ENCODE data around the gene AFAP1. TPM values are rescaled to one million over a fixed set of nuclear protein-coding genes. Genes with fewer than 3 reads are reported as not detected.

Gene AFAP1
- total RNA-seq, 1 experiment from 2014 or later, result 42.1 TPM

GRCh38 chr4:7710576-7711306 is 228.9 kb downstream of the AFAP1 start:
- Histone ChIP-seq H3K9me3 (ENCODE audit: low read length) (no peaks in the 10 kb centered on the region), H3K27me3 (ENCODE audit: low read length) (no peaks in the 10 kb centered on the region), H2AFZ (ENCODE audit: low read length) (no peak overlapping the region), H3K27ac (ENCODE audit: low read length) (no peak overlapping the region), H3K4me2 (ENCODE audit: low read length) (no peak overlapping the region), H3K9me2 (replicated peaks; ENCODE audit: low read length) (no peaks in the 10 kb centered on the region), H4K20me1 (ENCODE audit: low read length) (no peaks in the 10 kb centered on the region), H3K4me3 (ENCODE audit: low read length) (no peak overlapping the region), H3K79me2 (ENCODE audit: low read length) (no peaks in the 10 kb centered on the region), H3K36me3 (ENCODE audit: low read depth, low read length) (no peaks in the 10 kb centered on the region), H3K4me1 (ENCODE audit: insufficient read depth, low read length) (no peaks in the 10 kb centered on the region), H3F3A (ENCODE audit: low read length, unreplicated experiment) (no peaks in the 10 kb centered on the region), H3K9ac (ENCODE audit: low read length) (no peak overlapping the region)
- ChIA-PET CTCF (no interaction called here), POLR2A (ENCODE audit: unreplicated experiment) (no interaction called here)
- no peak for TF ChIP-seq EZH2 (IDR thresholded peaks at IDR 0.05; ENCODE audit: low read length, unreplicated experiment)
- TF ChIP-seq EZH2phosphoT487 (IDR thresholded peaks at IDR 0.05; ENCODE audit: borderline replicate concordance, low read length), result no peak
- no peak for TF ChIP-seq CTCF (conservative IDR thresholded peaks at IDR 0.05; ENCODE audit: low read depth, low read length)
- ATAC-seq, result no peak
- no TSS peak for BruUV-seq (replicated peaks)
- intact Hi-C loops (cut with micrococcal nuclease), result no loop called here
- no peak for DNase-seq

GRCh38 chr4:7710126-7710525 is 229.5 kb downstream of the AFAP1 start:
- DNase-seq (no peak), ATAC-seq (no peak)
- H3K9me3 ChIP-seq (ENCODE audit: low read length), result no peaks in the 10 kb centered on the region
- intact Hi-C loops (cut with micrococcal nuclease), result no loop called here
- POLR2A ChIA-PET (ENCODE audit: unreplicated experiment), result no interaction called here
- TF ChIP-seq EZH2 (IDR thresholded peaks at IDR 0.05; ENCODE audit: low read length, unreplicated experiment) (no peak), CTCF (conservative IDR thresholded peaks at IDR 0.05; ENCODE audit: low read depth, low read length) (no peak), EZH2phosphoT487 (IDR thresholded peaks at IDR 0.05; ENCODE audit: borderline replicate concordance, low read length) (no peak)
- H2AFZ ChIP-seq (ENCODE audit: low read length), result no peak overlapping the region
- H3K4me2 ChIP-seq (ENCODE audit: low read length), result no peak overlapping the region
- BruUV-seq (replicated peaks), result no TSS peak
- no peak overlapping the region for H3K27ac ChIP-seq (ENCODE audit: low read length)
- H3K27me3 ChIP-seq (ENCODE audit: low read length), result no peaks in the 10 kb centered on the region
- H3K4me1 ChIP-seq (ENCODE audit: insufficient read depth, low read length), result no peaks in the 10 kb centered on the region
- H3K36me3 ChIP-seq (ENCODE audit: low read depth, low read length), result no peaks in the 10 kb centered on the region
- H4K20me1 ChIP-seq (ENCODE audit: low read length), result no peaks in the 10 kb centered on the region
- no peaks in the 10 kb centered on the region for H3F3A ChIP-seq (ENCODE audit: low read length, unreplicated experiment)
- H3K9ac ChIP-seq (ENCODE audit: low read length), result no peak overlapping the region
- H3K9me2 ChIP-seq (replicated peaks; ENCODE audit: low read length), result no peaks in the 10 kb centered on the region
- H3K79me2 ChIP-seq (ENCODE audit: low read length), result no peaks in the 10 kb centered on the region
- CTCF ChIA-PET, result no interaction called here
- H3K4me3 ChIP-seq (ENCODE audit: low read length), result no peak overlapping the region

- ChIA-PET POLR2A (ENCODE audit: unreplicated experiment) (no interaction called here), CTCF (no interaction called here)
- BruUV-seq (replicated peaks), result no TSS peak
- H3K9me2 ChIP-seq (replicated peaks; ENCODE audit: low read length), result no peaks in the 10 kb centered on the region
- H3K79me2 ChIP-seq (ENCODE audit: low read length), result no peaks in the 10 kb centered on the region
- H3K36me3 ChIP-seq (ENCODE audit: low read depth, low read length), result no peaks in the 10 kb centered on the region
- H3K27me3 ChIP-seq (ENCODE audit: low read length), result no peaks in the 10 kb centered on the region
- no peak for TF ChIP-seq EZH2phosphoT487 (IDR thresholded peaks at IDR 0.05; ENCODE audit: borderline replicate concordance, low read length)
- TF ChIP-seq CTCF (conservative IDR thresholded peaks at IDR 0.05; ENCODE audit: low read depth, low read length), result no peak
- no peak for TF ChIP-seq EZH2 (IDR thresholded peaks at IDR 0.05; ENCODE audit: low read length, unreplicated experiment)
- DNase-seq (no peak), ATAC-seq (no peak)
- H3K4me3 ChIP-seq (ENCODE audit: low read length), result no peak overlapping the region
- no peak overlapping the region for H3K4me2 ChIP-seq (ENCODE audit: low read length)
- H3K4me1 ChIP-seq (ENCODE audit: insufficient read depth, low read length), result no peaks in the 10 kb centered on the region
- H3K27ac ChIP-seq (ENCODE audit: low read length), result no peak overlapping the region
- no peaks in the 10 kb centered on the region for H4K20me1 ChIP-seq (ENCODE audit: low read length)
- no peak overlapping the region for H3K9ac ChIP-seq (ENCODE audit: low read length)
- H2AFZ ChIP-seq (ENCODE audit: low read length), result no peak overlapping the region
- intact Hi-C loops (cut with micrococcal nuclease), result no loop called here
- H3F3A ChIP-seq (ENCODE audit: low read length, unreplicated experiment), result no peaks in the 10 kb centered on the region
- no peaks in the 10 kb centered on the region for H3K9me3 ChIP-seq (ENCODE audit: low read length)
Observed at GRCh38 chr4:7709431-7709830, 230.2 kb downstream of the AFAP1 start.
